ENCODE measurements around the gene MXI1.
A peak's percentile ranks its signal among the peaks of the same experiment; 100 is the strongest.

The MXI1 gene

GRCh38 chr10:110207011-110207804 lies at the start of gene MXI1:
Gene MXI1, plus strand, starts transcription at chr10:110207605. Its CDS starts 204 bp downstream, at chr10:110207809.
- peak; percentile 49 for DNase-seq (ENCODE audit: low read depth)

DNA sequence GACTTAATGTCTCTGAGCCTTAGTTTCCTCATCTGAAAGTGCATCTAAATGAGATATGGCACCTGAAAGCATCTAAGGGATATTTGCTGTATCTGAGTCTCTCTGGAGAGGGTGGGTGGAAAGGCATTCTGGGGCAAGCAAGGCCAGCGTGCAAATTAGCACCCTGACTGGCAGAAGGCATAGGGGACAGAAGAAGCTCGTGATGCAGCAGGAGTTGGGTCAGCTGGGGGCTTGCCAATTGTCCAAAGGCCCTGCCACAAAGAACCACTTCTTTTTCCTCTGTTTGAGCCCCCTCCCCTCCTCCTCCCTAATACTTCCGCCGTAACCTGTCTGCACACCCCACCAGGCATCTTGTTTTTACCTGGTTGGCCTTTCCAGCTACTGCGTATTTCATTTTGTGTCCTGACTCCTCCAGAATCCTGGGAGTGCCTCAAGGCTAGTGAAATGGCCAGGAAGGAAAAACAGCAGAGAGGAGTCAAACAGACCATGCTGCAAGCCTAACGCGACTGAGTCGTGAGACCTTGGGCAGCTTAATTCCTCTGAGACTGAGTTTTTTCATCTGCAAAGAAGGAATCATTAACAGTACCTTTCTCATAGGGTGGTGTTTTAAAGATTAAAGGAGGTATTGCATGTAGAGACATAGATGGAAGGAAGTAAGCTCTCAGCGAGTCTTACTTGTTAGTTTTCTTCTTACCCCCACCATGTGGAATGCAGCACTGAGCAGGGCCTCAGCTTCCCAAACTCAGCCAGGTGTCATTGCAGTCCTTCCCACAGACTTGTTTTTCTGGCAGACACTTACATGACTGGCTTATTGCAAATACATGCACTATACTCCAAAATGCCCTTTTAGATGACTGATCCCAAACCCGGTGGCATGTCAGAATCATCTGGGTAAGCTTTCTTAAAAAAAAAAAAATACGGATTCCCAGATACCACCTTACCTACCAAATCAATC lies 49.1 kb upstream of the MXI1 start:
- DNase-seq (ENCODE audit: low read depth) = no peak

DNA sequence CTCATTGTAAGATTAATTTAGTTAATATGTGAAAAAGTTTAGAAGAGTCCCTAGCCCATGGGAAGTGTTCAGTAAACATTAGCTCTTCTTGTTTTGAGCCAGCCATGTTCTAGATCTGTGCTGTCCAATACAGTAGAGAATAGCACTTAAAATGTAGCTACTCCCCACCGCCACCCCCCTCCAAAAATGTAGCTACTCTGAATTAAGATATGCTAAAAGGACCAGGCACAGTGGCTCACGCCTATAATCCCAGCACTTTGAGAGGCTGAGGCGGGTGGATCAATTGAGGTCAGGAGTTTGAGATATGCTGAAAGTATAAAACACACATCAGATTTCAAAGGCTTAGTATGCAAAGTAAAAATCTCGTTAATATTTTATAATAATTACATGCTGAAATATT lies 47.3 kb upstream of the MXI1 start:
- no peak for DNase-seq (ENCODE audit: low read depth)

GRCh38 chr10:110160522-110160921 lies 46.9 kb upstream of the MXI1 start:
- no peak for DNase-seq (ENCODE audit: low read depth)

DNA sequence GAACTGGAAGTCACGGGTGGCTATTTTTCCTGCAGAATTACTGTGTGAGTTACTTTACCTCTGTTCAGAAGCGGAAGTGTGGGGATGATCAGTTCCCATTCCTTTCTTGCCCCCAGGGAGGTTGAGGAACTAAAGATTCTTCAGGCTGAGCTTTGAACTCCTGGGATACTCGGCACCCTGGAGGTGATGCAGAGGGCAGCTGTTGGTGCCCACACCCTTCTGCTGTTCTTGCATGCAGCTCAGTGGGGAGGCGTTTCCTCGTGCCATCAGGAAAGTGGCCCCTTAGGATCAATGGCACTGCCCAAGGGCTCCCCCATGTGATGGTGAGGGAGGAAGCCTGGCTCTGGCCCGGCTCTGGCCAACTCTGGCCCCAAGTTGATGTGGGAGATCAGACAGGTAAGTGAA lies 44.7 kb upstream of the MXI1 start:
- no peak for DNase-seq (ENCODE audit: low read depth)

- DNase-seq (ENCODE audit: low read depth) = no peak
These were observed 44.1 kb upstream of the MXI1 start for GRCh38 chr10:110163192-110163773.

DNA sequence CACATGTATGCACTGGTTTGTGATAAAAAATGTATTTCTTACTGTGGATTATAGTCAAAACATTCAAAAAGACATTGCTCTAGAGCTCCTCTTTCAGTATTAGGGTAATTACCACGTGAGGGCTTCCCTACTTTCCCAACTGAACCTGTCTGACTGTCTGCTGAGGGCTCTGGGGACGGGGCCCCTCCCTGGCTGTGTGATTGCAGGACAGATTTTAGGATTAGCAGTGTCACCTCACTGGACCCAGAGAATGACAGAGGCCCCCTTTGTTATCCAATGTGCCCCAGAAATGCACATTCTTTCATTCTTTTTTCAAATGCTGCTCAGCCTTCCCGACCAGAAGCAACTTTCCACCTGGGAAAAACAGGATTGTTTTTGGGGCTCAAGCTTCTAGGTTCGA lies 43.6 kb upstream of the MXI1 start:
- DNase-seq (ENCODE audit: low read depth) = no peak

DNA sequence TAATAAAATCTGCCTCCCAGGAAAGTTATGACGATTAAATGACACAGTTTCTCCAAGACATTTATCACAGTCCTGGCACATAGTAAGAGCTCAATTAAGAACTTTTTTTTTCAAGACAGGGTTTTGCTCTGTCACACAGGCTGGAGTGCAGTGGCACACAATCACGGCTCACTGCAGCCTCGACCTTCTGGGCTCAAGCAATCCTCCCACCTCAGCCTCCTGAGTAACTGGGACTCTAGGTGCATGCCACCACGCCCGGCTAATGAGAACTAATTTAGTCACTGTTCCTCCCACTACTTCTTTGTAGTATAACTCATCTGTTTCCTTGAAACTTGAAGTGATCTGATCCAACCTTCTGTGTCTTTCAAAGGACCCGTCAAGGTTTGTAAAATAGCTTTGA lies 42.2 kb upstream of the MXI1 start:
- no peak for DNase-seq (ENCODE audit: low read depth)

- no peak for DNase-seq (ENCODE audit: low read depth)
These were observed 40.3 kb upstream of the MXI1 start for GRCh38 chr10:110167149-110167548.

DNA sequence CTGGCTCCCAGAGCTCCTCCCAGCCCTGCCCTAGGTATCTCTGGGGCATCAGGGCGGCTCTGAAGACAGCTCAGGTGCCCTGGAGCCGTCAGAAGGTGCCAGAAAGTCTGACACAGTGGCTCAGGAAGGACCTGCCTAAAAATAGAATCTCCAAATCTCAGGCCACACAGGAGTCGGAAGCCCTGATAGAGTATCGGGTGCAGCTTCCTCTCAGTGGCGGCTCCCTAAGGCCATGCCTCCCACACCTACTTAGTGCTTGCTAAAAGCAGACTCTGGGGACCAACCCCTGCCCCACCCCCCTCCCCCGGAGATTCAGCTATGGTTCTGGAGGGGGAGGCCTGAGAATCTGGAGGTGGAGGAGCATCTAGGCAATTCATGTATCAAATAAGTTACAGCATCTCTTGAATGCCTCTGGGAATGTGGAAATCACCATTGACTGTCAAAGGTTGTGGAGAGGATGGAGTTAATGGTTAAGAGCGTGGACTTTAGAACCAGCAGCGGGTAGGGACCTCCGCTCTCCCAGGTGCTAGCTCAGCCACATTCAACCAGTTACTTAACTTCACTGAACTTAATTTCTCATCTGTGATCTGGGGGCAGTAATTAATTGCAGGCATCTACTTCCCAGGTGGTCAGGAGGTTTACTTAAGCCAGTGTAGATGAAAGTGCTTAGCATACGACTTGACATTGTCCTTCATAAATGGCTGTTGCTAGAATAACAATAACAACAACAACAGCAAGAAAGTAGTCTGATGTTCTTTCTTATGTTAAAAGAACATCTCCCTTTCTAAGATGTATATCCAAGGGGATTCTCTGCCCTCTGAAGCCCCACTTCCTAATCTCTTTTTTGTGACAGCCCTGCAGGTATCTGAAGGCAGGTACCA lies 38.6 kb upstream of the MXI1 start:
- no peak for DNase-seq (ENCODE audit: low read depth)

DNA sequence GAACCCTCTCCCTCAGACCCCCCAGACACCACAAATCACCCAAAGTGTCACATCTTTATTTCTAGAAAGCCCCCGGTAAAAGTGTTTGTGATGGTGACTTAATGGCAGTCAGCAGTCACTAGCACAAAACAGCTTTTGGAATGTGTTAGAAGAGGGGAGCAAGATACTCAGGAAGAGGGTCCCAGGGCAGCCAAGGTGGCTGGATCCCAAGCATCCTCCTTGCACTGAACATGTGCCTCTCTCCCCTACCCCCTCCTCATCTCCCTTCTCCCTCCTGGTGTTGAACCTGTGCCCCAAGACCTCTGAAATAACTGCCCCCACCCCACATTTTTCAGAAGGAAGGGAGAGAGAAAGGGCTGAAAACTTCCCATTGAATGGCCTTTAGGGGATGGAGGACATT lies 37.8 kb upstream of the MXI1 start:
- DNase-seq (ENCODE audit: low read depth) = no peak

DNA sequence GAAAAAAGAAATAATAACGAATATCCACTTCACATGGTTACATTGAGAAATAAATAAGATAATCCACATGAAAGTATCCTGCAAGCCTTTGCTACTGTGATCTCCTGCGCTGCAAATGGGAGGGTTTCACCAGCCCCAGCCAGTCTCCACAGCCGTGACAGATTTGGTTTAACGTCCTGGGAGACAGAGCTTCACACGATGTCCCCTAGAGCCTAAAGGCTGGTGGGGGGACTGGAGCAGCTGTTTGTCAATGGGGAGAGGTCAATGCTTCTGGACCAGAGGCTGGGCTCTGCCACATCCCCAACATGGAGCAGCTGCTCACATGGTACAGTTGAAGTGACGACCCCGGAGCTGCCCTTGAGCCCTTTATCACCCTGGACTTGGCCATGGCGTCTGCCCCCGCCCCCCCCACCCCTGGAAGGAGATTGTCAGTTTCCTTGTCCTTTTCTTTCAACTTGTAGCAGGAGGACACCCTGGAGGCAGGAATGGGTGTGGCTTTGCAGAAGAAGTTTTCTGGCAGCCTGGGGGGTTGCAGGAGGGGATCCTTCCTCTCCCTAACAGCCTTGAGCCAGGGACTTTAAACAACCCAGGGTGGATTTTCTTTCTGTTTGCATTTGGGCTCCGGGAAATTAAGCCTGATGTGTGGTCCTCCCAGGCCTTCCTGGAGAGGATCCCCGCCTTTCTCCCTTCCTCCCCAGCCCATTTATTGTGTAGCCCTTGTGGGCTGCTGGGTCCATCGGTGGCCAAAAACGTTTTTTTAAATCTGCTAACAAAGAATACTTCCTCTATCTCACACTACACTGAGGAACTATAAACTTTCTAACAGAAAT lies 37.0 kb upstream of the MXI1 start:
- no peak for DNase-seq (ENCODE audit: low read depth)

GRCh38 chr10:110171032-110171431 lies 36.4 kb upstream of the MXI1 start:
- DNase-seq (ENCODE audit: low read depth) = no peak

GRCh38 chr10:110172155-110172554 lies 35.2 kb upstream of the MXI1 start:
- DNase-seq (ENCODE audit: low read depth) = peak; percentile 8

DNA sequence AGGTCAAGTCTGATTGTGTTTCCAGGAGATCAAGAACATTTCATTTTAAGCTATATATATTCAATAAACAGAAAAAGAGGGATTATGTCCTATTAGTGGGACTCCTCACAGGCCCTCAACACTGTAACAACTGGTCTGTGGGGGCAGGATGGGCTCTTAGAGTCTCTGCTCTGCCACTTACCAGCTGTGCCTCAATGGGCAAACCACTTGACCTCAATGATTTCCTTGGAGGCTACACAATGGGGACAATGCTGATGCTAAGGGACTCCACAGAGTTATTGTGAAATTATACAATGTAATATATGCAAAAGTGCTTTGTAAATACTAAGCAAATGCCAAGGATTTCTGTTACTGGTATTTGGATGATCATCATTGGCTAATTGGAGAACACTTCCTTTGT lies 33.2 kb upstream of the MXI1 start:
- DNase-seq (ENCODE audit: low read depth) = no peak

DNA sequence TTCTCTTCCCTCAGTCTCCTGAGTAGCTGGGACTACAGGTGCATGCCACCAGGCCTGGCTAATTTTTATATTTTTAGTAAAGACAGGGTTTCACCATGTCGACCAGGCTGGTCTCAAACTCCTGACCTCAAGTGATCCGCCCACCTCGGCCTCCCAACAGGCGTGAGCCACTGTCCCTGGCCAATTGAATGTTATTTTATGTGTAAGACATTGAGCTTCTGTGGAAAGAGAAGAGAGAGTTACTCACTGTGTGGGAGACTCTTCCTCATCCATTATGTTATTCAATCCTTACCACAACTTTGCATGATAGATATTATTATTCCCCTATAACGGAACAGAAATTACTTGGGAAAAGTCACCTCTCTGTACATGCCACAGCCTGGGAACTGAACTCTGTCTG lies 32.6 kb upstream of the MXI1 start:
- no peak for DNase-seq (ENCODE audit: low read depth)

GRCh38 chr10:110175406-110175805 lies 32.0 kb upstream of the MXI1 start:
- DNase-seq (ENCODE audit: low read depth) = no peak

DNA sequence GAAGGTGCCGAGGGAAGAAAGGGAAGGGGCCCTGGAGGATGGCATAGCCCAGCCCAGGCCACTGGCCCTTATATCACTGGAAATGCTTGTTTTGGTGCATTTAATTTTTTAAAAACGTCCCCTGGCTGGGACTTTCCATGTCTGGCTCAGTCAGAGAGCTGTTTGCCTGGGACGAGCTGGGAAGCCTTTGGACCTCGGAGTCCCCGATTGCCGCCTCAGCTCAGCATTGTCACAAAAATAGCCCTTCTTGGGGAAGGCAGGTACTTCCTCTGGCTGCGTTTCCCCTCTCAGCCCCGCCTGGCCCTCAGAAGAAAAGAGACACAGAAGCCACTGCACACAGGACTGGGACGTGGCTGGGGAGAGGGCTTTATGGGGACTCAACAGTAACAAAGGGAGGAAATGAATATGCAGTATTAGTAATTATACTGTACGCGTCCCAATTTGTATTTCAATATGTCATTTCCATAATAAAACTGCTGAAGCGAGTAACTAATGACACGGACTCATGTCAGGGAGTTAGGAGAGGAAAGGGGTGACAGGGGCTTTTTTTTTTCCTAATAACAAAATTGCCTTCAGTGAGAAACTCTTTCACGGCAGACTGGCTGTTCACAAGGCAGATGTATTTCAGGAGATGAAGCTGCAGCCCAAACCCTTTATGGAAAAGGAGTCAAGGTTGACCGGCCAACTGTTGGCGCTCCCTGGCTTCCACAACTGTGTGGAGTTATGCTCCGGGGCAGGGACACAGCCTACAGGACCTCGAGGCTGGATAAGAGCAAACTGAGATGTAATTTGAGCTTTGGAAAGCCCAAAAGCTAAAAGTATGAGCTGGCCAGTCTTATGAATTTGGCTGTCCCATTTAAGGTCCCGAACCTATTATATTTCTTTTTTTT lies 31.0 kb upstream of the MXI1 start:
- no peak for DNase-seq (ENCODE audit: low read depth)

DNA sequence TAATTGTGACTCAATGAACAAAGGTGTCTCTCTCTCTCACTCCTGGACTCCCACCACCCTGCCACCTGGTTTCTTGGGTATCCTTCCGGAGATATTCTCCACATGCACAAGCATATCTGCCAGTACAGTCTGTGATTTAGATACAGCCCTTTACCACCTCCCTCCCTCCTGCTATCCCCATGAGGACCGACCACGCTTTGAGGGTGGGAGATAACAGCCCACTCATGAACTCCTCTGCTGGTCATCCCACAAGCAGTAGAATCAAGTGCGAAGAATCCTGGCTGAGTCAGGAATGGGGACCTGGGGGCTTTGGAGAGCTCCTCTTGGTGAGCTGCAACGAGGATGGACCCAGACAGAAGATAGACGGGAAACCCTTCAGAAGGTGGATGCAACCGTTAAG lies 28.2 kb upstream of the MXI1 start:
- DNase-seq (ENCODE audit: low read depth) = no peak

GRCh38 chr10:110181451-110181850 lies 26.0 kb upstream of the MXI1 start:
- no peak for DNase-seq (ENCODE audit: low read depth)

Data from HS-5 (cell line).